GM18520 (cell line): ENCODE results near the gene AHSG.

Experiments used
- ATAC-seq: cut with Tn5 transposase; IDR thresholded peaks from one replicate; pipeline ENCODE4 v1.9.1; 2021; ENCODE audit not compliant: unreplicated experiment

The AHSG gene

DNA sequence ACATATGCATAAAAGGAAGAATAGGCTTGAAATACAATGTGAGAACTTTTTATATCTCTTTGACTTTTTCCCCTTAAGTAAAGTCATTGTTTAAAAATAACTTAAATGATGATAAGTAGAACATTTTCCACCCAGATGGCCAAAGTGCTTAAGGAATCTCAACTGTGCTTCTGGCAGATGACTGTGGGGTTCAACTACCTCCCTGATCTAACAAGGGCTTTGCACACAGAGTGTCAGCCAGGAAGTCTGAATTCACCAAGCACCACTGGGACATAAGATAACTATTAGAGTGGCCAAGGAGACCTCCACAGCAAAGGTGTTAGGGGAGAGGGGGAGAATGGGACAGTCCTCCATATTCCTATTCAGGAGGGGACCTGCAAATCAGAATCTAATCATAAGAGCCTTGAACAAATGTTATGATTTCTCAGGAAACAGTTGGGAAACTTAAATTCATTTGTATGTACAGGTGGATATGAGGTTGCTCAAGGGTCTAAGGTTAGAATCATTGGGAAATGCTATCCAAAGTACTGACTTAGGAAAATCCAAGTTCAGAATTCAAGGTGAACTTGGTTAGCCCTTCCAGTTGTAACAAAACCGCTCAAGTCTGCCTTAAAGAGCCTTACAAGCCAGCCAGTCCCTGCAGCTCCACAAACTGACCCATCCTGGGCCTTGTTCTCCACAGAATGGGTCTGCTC, 27.1 kb downstream of the AHSG start, which contains the start of gene FETUB:
FETUB (plus strand) TSS at position 622 of the 695 bp plus-strand sequence; CDS start at position 684, 62 bp downstream.
- no peak for ATAC-seq

DNA sequence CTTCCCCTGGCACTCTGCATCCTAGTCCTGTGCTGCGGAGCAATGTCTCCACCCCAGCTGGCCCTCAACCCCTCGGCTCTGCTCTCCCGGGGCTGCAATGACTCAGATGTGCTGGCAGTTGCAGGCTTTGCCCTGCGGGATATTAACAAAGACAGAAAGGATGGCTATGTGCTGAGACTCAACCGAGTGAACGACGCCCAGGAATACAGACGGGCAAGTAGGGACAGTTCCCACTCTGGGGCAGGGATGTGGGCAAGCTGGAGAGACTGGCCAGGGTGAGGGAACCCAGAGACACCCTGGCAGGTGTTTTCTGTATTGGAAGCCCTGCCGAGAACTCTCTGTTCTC, 27.6 kb downstream of the AHSG start:
- no peak for ATAC-seq

DNA sequence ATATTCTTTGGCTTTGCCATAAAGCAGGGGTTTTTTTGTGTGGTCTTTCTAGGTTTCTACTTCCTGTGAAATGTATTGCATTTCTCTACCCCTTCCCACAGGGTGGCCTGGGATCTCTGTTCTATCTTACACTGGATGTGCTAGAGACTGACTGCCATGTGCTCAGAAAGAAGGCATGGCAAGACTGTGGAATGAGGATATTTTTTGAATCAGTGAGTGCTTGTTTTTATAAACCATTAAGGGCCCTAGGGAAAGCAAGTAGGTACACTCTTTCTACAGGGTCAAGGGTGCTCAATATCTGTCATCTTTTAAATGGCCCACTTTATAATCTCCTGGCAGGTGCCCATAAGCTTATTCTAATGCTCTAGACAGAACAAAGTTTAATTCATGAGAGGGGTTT, 28.1 kb downstream of the AHSG start:
- no peak for ATAC-seq

DNA sequence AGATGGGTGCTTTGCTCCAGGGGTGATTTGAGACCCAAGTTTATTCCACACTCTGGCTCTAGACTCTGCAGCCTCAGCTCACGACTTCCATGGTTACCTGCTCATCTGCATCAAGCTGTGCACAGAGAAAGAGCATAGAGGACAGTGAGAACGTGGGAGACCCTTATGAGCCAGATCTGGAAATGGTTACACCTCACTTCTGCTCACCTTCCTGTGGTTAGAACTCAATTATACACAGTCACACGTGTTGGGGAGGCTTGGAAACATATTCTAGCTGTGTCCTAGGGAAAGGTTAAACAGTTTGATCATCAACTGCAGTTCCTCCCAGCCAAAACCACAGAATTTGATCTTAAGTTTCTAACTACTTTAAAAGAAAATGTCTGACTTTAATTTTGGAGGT, 29.2 kb downstream of the AHSG start:
- ATAC-seq: no peak

DNA sequence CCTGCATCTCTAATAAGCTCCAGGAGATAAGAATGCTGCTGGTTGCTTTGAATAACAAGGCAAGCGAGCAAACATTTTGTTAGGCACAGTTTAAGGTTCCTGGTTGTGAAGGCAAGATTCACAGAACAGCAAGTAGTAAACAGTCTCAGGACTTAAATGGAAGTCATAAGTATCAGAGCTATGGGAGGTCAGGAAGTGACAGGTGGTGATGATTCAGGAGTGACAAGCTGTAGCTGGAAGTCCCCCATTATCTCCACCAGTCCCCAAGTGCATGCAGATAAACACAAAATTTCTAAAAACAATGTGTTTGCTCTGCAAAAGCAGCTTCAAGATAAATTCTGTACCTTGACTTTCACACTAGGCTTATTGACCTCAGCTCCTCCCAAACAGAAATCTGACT, 30.6 kb downstream of the AHSG start:
- no peak for ATAC-seq

DNA sequence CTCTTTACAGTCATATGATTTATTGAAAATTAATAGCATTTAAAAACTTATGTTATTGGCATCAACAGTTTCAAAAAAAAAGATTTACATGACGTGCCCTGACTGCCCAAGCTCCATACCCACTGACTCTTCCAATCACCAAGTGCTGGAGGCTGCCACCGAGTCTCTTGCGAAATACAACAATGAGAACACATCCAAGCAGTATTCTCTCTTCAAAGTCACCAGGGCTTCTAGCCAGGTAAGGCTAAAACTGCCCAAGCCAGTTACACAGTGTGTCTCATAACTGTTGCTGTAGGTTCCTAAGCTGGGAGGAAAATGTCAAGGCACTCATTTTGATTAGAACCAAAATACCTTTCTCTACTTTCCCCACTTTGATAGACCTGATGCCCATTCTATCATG, 31.8 kb downstream of the AHSG start:
- no peak for ATAC-seq

DNA sequence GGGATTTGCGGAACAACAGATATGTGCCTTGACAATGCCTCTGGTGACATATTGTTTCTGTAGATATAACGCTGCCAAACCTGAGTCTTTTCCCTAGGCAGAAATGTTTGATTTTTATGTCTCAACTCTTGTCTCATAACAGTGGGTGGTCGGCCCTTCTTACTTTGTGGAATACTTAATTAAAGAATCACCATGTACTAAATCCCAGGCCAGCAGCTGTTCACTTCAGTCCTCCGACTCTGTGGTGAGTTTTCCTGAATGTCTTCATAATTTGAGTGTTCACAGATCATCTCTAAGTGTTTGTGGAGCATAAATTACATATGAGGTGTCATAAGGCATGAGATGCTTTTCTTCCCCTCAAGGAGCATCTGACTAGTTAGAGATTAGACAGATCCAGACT, 33.2 kb downstream of the AHSG start:
- no peak for ATAC-seq

DNA sequence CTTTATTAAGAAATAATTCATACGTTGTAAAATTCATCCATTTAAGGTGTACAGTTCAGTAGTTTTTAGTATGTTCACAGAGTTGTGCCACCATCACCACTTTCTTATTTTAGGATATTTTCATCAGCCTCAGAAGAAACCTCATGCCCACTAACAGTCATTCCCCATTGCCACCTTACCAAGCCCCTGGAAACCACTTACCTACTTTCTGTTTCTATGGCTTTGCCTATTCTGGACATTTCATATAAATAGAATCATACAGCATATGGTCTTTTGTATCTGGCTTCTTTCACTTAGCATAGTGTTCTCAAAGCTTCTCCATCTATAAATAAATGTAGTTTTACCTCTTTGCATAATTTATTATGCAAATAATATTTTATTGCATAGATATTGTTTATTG, 34.0 kb downstream of the AHSG start:
- no peak for ATAC-seq

DNA sequence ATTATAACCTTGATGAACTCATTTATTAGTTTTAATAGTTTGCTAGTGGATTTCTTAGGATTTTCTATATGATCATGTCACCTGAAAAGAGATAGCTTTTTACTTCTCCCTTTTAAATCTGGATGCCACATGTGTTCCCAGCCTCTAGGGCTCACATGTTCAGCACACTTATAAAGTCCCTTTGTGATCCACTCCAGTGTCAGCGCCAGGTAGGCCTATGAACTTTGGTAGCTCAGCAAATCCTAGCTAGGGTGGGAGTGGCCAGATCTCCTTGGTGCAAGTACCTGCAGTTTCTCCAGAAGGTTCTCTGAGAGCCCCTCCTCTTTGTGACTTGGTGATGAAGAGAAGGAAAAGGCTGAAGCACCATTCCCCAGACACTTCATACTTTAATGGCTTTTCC, 36.0 kb downstream of the AHSG start:
- ATAC-seq: no peak

DNA sequence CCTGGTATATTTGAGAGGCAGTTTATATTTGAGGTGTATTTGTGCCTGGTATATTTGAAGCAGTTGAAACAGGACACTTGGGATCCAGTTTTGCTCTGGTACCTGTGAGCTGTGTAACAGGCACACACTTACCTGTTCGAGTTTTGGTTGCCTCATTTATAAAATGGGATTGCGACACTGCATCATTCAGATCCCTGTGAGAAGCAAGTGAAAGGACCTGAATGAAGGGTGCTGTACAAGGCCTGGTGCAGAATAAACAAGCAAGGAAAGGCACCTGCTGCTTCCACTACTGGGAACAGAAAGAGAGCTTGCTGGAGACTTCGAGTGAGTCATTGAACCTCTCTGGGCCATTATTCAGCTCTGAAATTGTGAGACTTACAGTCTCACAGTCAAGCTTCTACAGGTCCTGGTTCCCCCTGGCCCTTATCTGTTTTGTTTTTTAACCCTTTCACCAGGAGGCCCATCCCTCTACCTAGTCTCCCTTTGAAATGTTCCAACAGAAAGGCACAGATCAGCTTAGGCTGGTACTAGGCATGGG, 38.9 kb downstream of the AHSG start:
- no peak for ATAC-seq

DNA sequence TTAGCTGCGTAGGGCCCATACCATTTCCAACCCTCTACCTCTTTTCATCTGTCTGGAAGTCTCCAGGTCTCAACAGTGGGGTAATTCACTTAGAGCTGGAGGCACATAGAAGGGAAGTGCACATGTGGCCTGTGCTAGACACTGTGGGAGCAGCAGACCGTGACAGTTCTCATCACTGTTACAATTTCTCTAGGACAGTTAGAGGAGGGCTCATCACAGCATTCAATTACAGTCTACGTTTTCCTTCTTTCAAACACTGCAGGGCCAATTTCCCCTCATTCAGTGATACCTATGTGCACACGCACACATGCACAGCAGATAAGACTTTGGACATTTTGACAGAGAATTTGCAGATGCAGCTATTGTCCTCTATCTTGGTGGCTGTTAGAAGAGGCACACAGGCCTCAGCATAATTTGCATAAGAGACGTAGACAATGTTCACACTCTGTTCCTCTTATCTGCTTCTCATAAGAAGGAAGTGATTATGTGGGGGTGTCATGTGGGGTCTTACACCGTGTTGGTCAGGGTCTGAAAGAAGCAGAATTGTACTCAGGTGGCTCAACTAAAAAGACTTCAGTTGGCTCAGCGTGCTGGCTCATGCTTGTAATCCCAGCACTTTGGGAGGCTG, 40.3 kb downstream of the AHSG start:
- peak; percentile 53 for ATAC-seq

DNA sequence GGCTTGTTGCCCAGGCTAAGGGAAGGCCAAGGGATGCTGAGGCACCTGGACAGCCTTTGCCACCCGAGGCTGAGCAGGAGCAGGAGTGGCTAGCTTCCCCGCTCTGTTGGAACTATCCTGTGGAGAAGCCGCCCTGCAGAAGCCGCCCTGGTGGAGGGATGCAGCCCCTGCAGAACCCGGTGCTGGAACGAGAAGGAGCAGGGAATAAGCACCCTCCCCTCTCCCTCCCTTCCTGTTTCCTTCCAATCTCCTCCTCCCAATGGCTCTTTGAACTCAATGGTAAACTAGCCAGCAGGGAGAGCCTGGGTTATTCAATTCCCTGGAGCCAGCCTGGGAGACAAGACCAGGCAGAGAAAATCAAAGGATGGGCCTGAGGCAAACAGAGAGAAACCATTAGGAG, 41.1 kb downstream of the AHSG start:
- ATAC-seq: no peak

DNA sequence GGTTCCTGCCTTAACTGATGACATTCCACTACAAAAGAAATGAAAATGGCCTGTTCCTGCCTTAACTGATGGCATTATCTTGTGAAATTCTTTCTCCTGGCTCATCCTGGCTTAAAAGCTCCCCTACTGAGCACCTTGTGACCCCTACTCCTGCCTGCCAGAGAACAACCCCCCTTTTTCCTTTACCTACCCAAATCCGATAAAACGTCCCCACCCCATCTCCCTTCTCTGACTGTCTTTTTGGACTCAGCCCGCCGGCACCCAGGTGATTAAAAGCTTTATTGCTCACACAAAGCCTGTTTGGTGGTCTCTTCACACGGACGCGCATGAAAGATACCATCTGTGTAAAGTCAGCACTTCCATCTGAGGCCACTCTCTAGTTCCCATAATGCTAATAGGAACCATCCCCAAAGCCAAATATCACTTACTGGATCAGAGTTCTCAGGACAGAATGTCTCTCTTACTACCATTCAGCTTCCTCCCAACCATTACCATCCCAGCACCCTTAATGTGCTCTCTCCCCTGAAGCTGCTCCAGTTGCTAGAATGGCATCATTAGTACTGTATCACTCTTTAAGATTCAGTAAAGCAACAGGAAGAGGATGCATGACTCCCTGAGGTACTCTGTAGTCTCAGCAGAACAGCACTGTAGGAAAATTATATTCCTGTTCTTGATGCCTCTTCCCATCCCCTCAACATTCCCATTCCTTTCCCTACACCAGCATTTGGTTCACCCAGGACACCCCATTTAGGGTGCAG, 50.7 kb downstream of the AHSG start:
- ATAC-seq: no peak

DNA sequence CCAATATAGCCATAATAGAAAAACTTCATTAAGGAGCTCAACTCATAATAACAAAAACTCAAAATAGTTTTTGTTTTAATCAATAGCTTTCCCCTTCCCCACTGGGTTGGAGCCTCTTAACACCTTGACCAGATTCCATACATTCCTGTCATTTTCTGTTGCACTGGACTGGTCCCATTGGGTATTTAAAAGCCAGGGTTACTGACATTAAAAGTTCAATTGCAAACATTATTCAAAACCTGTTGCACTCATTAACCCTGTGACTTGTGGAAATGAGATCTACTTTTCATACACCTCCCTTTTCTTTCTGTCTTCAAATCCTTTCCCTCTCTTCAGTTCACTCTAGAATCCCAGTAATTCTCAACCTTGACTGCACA, 51.2 kb downstream of the AHSG start:
- no peak for ATAC-seq

DNA sequence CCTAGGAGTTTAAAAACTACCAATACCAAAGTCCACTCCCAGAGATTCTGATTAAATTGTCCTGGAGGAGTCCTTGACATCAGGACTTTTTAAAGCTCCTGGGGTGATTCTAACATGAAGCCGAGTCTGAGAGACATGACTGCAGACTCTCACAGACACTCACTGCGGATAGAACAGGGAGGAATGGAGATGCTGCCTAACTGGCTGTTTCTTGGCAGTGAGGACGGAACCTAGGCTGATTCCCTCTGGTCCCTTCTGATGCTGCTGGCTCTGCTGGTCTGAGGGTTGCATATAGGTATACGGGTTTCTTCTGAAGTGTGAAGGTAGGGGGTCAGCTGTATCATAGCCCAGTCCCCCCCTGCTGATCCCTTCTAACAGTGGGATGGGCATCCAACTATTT, 51.6 kb downstream of the AHSG start:
- no peak for ATAC-seq

DNA sequence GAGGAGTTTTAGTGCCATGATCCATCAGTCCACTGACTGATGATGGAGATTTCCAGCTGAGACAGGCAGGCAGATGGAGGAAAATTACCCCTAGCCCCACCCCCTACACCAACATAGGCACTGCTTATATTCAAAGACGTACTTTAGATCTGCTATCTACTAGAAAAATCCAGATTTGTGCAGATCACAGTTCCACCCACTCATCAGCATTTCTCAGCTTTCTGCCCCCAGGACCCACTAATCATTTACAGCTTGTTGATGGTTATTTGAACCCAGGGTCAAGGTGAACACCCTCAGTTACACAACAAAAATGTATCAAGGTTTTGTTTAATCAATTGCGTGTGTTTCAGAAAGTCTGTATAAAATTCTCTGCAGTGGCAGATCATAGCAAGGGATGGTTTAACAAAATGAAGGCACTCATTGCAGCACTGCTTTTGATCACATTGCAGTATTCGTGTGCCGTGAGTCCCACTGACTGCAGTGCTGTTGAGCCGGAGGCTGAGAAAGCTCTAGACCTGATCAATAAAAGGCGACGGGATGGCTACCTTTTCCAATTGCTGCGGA, 52.8 kb downstream of the AHSG start, which contains the start of gene HRG:
HRG (plus strand) TSS at position 390 of the 564 bp plus-strand sequence; CDS start at position 408, 18 bp downstream.
- ATAC-seq: no peak

DNA sequence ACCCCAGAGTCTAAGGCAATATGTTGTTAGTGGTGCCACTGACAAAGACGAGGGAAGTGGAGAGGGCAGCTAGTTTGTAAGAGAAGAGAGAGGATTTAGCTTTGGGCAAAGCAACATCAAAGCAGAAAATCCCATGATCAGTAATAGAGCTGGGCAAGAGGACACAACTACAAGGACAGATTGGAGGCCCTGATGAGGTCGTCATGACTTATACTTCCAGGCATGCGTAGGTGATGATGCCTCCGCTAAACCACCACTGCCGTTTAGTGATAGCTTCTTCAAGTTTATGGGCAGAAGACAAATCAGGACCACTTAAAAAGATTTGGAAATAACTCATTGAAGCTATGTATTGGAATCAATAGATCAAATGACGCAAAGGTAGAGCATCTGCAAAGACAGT, 55.6 kb downstream of the AHSG start:
- no peak for ATAC-seq

DNA sequence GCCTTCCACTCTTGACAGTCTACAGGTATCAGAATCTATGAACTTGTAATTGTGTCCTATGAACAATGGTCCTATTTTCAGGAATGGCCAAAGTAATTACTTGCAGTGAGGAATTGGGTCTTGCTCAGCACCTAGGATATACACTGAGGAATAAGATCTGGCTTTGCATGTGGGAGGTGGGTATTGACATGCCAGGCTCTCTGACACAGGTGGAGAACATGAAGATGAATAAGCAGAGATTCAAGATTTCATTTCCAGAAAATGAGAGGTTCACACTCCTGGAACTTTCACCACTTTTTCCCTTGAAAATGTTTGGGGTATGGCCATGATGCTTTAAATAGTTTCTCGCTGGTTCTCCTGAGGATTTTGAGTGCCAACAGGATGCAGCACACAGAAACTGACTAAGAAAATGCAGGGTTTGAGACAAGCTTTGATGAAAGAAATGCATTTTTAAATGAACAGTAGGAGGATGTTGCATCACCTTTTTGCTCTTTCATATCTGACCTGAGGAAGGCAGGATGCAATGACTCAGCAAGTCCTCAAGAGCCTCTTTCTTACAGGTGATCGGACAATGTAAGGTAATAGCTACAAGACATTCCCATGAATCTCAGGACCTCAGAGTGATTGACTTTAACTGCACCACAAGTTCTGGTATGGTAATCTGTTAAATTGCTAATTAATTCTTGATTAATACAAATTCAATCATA, 56.7 kb downstream of the AHSG start:
- no peak for ATAC-seq

DNA sequence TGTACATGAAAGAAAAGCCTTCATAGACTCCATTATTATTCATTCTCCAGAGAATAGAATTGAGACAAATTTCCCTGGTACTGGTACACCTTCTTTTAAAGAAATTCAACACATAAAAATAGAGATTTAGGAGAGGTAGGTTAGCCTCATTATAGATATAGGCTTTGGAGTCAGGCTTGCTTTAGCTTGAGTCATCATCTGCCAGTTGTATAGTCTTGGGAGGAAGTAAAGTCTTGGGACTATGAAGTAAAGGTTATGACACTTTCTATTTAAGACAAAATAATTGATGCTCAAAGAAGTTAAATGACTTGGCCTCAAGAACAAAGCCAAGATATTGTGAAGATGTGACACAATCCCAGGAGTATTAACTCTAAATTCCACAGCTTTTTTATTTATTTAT, 57.3 kb downstream of the AHSG start:
- no peak for ATAC-seq
